Eye (tissue), 1 donor: Measurements from ENCODE around the gene LRRC43.

ENCODE experiments used
- DNase-seq: peaks from one replicate; pipeline ENCODE4 v3.0.0-alpha.2; 2015

The LRRC43 gene, protein sequence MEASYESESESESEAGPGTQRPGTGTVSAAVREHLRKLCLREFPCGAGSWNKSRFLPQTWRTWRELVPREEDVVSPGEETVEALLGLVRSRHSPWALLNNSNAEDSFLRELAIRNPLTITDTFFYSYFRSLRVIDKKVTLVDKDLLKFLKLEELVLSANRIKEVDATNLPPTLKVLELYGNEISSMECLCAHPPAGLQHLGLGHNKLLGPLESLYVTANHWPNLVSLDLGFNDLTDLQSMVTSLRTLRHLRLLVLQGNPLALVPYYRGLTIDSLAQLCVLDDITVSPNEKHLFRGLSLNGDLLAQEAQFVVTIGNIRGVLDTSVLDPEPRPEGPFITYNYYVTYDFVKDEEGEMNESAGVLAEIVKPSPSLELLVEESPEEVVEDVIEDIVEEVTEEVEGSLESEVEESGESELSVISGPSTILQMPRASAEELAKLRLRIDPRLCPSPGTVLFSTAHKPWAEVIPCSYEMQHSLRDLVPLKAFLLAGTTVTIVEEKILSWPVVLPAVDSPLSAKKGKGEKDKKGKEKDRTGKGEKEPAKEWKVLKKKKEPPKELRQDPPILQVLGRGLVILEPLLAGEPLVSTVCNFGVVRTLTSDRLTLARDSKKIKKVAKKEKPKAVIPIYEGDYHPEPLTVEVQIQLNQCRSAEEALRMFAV

DNA sequence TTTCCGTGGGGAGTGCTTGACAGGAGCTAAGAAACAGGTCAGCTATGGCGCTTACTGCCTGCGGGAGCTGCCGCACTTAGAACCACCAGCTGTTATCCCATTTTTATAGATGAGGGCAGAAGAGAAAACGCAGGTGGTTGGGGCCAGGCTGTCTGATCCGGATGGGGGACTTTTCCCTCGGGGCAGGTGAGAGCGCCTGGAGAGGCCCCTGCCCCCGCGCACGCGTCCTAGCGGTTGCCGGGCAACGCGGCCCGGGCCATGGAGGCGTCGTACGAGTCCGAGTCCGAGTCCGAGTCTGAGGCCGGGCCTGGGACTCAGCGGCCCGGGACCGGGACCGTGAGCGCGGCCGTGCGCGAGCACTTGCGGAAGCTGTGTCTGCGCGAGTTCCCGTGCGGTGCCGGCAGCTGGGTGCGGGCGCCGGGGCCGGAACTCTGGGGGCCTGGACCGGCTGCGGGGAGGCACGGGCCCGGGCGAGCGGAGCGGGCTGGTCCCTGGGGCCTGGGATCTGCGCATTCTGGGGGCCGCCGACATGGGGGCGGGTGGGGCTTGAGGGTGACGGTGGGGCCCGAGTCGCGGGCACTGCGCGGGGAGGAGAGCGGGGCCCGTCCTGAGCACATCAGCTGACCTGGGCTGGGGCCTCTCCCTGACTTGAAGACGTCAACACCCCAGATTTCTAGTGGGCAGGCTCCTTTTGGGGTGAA is at the start of gene LRRC43:
LRRC43 (plus strand) TSS at position 237 of the 701 bp plus-strand sequence; CDS start at position 259, 22 bp downstream.
- DNase-seq: peak; percentile 82

DNA sequence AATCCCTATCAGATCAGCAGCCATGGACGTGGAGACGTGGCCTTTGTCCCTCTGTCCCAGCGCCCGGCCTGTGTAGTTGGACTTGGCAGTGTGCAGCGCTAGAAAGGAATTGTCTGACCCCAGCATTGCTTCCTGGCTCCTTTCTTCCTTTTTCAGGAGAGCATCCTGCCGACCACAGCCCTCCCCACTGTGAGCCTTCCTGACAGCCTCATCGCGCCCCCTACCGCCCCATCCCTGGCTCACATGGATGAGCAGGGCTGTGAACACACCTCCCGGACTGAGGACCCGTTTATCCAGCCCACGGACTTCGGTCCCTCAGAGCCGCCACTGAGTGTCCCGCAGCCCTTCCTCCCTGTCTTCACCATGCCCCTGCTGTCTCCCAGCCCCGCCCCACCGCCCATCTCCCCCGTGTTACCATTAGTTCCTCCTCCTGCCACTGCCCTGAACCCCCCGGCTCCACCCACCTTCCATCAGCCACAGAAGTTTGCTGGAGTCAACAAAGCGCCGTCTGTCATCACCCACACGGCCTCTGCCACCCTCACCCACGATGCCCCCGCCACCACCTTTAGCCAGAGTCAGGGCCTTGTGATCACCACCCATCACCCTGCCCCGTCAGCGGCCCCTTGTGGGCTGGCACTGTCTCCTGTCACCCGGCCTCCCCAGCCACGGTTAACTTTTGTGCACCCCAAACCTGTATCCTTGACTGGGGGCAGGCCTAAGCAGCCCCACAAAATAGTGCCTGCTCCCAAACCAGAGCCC is 49.6 kb upstream of the LRRC43 start:
- no peak for DNase-seq

DNA sequence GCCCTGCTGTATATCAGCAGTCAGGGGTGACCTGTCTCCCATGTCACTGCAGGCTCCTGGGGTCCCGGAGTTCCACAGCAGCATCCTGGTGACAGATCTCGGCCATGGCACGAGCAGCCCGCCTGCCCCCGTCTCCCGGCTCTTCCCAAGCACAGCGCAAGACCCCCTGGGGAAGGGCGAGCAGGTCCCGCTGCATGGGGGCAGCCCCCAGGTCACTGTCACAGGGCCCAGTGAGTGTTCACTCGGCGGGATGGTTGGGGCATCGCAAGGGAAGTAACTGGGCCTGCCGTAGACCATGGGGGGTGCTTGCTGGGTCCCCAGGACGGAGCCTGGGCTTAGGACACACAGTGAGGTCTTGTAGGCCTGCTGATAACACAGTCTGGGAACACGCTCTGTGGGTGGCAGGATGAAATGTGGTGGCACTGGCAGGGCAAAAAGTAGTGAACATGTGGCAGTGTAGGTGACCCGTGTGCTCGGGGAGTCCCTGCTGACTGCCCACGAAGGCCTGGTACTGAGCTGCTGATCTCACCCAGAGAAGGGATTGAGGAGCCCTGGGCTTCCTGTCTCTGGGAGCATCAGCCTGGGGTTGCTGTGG is 47.4 kb upstream of the LRRC43 start:
- no peak for DNase-seq

DNA sequence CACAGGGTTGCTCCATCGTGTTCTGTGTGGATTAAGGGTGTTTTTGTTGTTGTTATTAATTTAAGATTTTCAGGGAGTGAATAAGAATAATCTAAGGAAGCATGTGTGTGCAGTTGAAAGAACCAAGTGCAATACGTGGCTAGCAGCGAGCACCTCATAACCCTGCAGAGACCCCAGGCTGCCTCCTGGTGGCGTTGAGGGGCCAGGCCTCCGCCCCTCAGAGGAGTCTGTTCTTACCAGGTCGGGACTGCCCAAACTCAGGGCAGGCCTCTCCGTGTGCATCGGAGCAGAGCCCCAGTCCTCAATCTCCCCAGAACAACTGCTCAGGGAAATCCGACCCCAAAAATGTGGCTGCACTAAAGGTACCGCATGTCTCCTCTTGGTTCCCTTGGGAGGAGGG is 45.7 kb upstream of the LRRC43 start:
- no peak for DNase-seq

DNA sequence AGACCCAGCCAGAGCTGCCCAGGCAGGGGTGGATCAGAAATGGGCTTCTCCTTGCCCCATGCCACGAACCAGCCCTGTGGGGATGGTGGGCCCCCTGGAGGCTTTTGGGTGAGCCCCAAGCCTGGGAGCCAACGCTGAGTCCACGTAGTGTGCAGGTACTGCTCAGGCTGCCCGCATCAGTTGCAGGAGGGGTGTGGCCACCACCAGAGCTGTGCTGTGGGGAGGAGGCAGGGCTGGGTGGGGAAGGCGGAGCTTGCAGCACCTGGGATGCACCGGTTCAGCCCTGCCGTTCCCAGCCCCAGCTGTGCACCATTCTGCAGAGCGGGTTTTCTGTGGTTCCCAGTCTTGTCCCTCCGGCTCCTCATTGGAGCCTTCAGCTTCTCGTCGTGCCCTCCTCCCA is 45.2 kb upstream of the LRRC43 start:
- no peak for DNase-seq

DNA sequence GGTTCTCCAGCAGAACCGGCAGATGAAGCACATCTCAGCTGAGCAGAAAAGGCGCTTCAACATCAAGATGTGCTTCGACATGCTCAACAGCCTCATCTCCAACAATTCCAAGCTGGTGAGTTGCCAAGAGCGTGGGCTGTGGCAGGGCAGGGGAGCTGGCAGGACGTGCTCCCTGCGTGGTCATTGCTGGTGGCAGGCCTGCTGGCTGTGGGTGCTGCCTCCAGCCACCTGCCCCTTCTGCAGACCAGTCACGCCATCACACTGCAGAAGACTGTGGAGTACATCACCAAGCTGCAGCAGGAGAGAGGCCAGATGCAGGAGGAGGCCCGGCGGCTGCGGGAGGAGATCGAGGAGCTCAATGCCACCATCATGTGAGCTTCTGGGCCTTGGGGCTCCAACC is 44.7 kb upstream of the LRRC43 start:
- no peak for DNase-seq

DNA sequence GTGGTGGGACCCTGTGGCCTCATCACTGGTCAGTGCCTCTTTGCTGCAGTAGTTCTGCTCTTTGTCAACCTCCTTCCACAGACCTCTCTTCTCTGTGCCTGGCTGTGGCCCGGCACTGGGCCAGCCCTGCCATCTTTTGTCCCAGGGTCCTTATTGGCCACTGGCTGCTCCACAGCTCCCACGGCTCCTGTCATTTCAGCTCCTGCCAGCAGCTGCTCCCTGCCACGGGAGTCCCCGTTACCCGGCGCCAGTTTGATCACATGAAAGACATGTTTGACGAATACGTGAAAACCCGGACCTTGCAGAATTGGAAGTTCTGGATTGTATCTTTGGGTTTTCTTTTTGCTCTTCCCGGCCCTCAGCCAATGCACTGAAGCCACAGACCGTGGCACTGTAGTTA is 44.3 kb upstream of the LRRC43 start:
- DNase-seq: no peak

DNA sequence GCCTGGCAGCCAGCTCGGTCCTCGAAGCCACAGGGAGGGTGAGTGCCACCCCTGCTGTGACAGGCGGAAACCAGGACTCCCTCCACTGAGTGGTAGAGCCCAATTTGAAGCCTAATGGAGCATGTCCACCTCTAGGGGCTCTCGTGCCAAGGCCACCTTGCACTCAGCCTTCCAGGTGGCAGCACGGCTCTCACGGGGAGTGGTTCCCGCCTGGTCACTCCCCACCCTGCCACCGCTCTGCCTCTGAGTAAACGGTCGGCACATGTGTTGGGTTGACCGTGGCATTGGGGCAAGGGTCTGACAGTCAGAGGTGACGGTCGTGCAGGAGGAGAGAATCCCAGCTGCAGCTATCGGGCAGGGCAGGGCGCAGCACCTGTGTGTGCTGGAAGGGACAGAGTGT is 43.7 kb upstream of the LRRC43 start:
- DNase-seq: no peak

DNA sequence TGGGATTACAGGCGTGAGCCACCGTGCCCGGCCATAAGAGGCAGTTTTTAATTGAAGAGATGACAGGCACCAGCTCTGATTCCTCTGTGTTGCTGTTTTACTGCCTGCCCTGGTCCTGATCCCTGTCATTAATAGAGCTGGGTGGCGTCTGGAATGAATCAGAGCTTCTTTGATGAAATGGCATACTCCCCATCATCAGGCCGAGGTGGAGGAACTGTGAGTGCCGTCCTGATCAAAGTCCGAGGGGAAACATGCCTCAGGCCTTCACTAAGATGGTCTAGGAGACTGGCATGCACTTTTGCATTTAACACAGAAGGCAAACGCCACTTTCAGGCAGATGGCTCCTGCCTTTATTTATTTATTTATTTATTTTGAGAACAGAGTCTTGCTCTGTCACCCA is 43.0 kb upstream of the LRRC43 start:
- DNase-seq: no peak

DNA sequence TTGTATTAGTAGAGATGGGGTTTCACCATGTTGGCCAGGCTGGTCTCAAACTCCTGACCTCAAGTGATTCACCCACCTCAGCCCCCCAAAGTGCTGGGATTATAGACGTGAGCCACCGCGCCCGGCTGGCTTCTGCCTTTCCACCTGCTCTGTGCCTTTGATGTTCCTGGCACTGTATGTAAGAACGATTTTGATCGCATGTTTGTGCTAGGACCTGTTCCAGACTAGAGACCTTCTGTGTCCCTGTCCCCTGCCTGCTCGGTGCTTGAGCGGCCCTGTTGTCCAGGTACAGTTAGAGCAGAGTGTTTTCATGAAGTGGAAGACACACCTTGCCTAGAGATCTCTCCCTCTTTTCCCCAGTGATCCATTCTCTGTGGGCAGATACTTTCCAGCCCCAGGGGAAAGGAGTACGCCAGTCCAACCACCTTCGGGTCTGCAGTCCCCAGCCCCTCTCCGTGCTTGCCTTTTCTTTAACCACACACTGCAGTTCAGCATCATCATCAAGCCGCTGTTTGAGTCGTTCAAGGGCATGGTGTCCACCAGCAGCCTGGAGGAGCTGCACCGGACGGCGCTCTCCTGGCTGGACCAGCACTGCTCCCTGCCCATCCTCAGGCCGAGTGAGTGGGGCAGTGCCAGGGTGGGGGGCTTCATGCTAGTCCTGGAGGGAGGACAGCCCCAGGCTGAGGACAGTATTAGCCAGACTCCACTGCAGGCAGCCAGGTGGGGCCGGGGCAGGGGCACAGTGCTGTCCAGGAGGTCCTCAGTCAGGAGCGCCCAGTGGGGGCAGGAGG is 42.3 kb upstream of the LRRC43 start:
- DNase-seq: no peak

DNA sequence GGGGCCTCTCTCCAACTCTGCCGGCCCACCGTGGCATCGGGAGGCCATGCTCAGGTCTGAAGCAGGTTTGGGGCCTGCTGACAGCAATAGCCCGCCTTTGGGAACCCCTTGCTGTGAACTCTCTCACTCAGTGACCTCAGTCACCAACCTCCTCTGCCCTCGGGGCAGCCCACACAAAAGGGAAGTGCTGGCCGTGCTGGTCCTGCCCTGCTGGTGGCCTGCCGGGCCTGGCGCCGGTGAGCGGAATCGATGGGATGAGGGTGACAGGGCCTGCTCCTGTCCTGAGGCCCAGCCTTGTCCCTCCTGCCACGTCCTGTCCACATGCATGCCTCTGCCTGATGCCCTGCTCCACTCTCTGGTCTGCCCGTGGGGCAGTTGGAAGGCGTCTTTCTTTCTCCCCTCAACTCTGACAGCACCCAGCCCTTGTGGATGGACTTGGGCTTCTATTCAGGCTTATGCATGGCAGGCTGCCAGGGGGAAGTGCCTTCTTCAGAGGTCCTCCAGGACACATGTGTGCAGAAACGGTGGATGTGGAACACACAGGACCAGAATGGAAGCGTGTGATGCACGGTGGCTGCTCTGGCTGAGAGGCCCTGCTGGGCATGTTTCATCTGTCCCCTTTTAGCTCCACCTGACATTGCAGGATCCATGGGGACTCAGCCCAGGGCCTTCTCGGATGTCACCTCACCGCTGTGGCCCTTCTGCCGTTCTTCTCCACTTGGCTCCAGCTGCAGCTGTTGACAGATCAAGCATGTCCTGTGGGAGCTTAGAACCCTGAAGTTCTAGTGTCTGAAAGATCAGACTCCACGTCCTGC is 40.8 kb upstream of the LRRC43 start:
- no peak for DNase-seq

DNA sequence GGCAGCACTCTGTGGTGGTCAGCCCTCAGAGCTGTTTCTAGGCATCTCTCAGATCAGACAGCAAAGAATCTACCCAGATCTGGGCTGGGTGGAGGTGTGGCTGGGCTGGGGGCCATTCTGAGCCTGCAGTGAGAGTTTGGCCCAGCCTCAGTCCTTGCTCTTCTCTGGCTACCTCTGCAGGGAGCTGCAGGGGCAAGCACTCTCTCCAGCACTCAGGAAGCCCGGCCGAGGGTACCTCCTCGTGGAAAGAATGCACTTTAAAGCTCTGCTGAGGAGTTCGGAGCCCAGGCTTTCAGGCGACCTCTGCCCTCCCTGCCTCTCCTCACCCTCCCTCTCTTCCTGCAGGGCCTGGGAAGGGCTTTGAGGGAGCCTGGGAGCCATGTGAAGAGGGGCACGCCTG is 40.1 kb upstream of the LRRC43 start:
- DNase-seq: no peak

DNA sequence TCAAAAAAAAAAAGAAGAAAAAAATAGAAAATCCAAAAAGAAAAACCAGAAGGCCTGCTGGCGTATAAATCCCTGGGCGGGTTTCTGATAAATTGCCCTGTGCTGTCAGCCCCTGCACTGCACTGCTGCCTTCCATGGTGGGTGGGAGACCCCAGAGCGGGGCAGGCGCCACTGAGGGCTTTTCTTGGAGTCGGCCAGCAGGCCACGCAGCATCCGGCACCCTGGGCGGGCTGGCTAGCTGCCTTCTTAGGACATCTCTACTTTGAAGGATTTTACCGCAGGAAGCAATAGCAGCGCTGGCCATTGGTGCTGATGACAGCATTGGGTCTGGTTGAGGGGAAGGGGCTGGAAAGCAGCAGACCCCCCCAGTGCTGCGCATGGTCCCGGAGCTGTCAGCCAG is 38.0 kb upstream of the LRRC43 start:
- DNase-seq: no peak

DNA sequence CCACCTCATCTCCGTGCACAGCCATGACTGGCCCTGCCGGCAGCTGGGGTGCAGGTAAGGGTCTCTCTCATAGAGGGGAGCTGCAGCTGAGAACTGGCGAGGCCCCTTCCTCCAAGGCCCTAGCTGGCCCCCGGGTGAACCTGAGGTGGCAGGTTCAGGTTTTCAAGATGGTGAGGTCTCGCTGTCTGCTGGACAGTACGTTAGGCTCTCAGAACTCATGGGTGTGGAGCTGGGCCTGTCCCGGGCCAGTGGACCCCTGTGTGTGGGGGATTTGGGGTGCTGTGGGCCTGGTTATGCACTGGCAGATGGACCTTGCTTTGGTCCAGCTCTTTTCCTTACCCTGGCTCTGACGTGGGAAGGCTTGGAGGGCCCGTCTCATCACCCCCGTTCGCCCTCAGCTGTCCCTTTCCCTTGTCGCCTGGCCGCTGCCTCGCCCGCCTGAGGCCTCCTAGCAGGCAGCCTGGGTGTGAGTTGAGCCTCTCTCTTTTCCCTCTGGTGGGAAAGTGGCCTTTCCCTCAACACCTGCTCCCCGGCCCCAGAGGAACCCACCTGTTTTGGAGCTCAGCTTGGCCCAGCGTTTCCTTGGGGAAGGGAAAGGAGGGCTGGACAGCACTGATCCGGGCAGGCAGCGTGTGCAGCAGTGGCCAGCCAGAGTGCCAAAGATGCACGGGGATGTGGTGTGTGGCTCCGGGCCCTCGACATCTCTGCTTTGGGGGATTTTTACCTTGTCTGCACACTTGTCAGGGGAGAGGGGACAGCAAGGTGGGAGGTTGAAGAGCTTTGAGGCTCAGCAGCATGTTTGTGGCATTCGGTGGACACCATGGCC is 37.2 kb upstream of the LRRC43 start:
- no peak for DNase-seq

DNA sequence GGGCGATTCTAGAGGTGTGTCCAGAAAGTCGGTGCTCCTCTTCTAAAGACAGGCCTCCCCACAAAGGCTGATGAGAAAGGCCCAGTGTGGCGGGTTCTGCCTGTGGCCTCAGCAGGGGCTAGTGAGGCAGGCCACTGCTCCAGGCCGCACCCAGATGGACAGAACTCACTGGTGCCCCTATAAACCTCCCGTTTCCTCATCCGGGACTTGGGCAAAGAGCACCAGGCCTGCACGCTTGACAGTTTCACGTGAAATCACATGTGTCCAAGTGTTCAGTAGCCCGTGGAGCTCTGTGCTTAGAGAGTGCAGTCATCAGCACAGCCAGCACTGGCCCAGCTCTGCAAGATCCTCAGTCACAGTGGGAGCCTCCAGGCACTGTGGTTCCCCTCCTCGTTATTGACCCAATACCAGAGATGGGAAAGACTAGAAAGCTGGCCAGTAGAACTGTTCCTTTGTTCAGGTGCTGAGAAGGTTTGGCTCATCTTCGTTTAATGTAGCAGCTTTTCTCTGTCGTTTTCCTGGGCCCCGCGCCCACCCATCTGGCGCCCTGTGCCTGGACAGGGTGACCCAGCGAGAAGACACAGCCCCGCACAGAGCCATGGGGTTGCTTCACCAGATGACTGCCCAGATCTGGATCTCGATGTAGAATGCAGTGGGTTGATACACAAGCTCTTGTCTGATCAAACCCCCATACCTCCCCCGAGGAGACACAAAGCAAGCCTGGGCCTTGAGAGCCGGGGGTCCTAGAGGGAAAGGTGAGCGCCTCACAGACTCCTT is 35.2 kb upstream of the LRRC43 start:
- no peak for DNase-seq

DNA sequence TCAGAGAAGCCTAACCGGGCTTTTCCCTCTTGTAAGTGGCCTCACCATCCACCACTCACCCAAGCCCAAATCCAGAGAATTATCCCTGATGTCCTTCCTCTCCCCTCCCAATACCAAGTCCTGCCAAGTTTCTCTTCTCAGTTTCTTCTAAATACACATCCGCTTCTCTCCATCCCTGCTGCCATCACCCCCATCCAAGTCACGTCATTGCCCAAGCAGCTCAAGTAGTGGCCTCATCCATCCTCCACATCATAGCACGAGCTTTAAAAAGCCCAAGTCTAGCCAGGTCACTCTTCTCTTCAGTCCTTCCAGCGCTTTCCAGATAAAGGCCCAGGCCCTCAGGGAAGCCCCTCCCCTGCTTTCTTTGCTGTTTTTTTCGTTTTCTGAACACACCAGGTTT is 34.3 kb upstream of the LRRC43 start:
- no peak for DNase-seq

DNA sequence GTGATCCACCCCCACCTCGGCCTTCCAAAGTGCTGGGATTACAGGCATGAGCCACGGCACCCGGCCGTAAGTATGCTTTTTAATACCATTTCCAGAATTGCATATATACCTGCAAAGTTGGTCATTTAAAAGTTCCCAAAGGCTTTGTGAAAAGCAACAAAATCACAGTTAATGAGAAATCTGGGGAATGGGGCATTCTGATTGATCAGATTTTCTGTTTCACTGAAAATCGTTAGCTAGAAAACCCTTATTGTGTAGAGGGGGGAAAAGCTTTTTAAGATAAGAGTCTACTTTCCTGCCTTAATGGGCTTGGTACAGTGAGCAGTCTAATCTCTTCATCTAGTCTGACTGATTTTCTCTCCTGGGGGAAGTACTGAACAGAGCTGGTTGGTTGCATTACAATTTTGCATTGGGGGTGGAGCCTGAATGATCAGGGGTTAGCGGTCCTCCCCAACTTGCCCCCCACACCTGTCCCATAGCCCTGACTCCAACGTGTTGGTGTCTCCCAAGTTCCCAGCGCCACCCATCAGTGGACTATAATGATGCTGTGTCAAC is 32.7 kb upstream of the LRRC43 start:
- no peak for DNase-seq

DNA sequence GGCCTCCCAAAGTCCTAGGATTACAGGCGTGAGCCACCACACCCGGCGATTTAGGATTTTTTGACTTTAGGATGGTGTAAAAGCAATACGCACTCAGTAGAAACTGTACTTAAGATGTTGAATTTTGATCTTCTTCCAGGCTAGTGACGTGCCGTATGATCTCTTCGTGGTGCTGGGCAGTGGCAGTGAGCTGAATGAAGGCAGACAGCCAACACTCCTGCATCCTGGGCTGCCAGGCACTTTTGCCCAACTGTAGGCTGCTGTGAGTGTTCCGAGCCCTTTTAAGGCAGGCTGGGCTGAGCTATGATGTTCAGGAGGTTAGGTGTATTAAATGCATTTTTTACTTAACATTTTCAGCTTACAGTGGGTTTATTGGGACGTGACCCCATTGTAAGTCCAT is 30.2 kb upstream of the LRRC43 start:
- no peak for DNase-seq

DNA sequence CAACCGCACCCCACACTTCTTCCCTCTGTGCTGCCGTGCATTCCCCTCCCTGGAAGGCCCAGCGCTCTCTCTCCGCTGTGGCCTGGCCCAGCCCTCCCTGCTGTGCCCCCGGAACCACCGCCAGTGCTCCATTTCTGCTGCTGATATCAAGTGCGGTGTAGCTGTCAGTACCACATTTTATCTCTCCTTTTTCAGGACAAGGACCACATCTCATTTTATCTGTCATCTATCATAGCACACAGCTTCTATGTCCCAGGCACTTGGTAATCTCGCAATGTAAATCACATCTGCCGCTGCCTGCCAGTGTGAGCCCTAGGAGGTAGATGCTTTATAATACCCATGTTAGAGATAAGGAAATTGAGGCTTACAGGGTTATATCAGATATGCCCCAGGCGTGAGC is 27.2 kb upstream of the LRRC43 start:
- DNase-seq: no peak
